Keratinocyte (primary cell): ENCODE data around the gene PFKP. TPM values are rescaled to one million over a fixed set of nuclear protein-coding genes. Genes with fewer than 3 reads are reported as not detected.

ENCODE experiments used
- DNase-seq: peaks from one replicate; pipeline ENCODE4 v3.0.0-alpha.2; 2011; ENCODE audit warnings: low read depth, missing footprints, low spot score
- FAIRE-seq: peaks from 2 replicates; lab custom pipeline; 2011; peaks lifted over from hg19 to GRCh38; lab: Jason Lieb, UNC
- H2AFZ ChIP-seq: 2 replicates; pipeline ENCODE4 v1.6.0; 2012; ENCODE audit warnings: low read length, control low read depth, inconsistent platforms; ENCODE audit not compliant: control insufficient read depth
- H3K27ac ChIP-seq: 2 replicates; pipeline ENCODE4 v1.5.1; 2011; ENCODE audit warnings: low read length; ENCODE audit not compliant: control insufficient read depth, insufficient read depth
- H3K27me3 ChIP-seq: 3 replicates; pipeline ENCODE4 v1.6.0; 2011; ENCODE audit warnings: low read length; ENCODE audit not compliant: control insufficient read depth, insufficient read depth; ENCODE audit errors: extremely low read depth
- H3K36me3 ChIP-seq, 2 experiments: 2 replicates in 1 of 2; 3 replicates in 1 of 2; pipeline ENCODE4 v1.5.1; 2011; ENCODE audit warnings: low read length in 2 of 2, mild to moderate bottlenecking in 1 of 2; ENCODE audit not compliant: control insufficient read depth in 2 of 2, insufficient read depth in 2 of 2; ENCODE audit errors: extremely low read depth in 1 of 2
- H3K4me1 ChIP-seq: 3 replicates; pipeline ENCODE4 v1.5.1; 2011; ENCODE audit warnings: low read length; ENCODE audit not compliant: control insufficient read depth, insufficient read depth; ENCODE audit errors: extremely low read depth
- H3K4me2 ChIP-seq: 3 replicates; pipeline ENCODE4 v1.6.0; 2011; ENCODE audit warnings: low read depth, low read length; ENCODE audit not compliant: control insufficient read depth, insufficient read depth; ENCODE audit errors: extremely low read depth
- H3K4me3 ChIP-seq, 3 experiments: fragments of 200-600 bp in 1 of 3; sonication (generic) in 1 of 3; 2 replicates in 2 of 3; 3 replicates in 1 of 3; pipeline ENCODE4 v1.5.1; 2011 to 2016; ENCODE audit warnings: low read length in 3 of 3, mild to moderate bottlenecking in 3 of 3, control low read depth in 2 of 3, inconsistent platforms in 1 of 3, low read depth in 1 of 3, mixed read lengths in 1 of 3, mixed run types in 1 of 3, moderate library complexity in 1 of 3; ENCODE audit not compliant: control insufficient read depth in 2 of 3, insufficient read depth in 2 of 3; ENCODE audit errors: extremely low read depth in 1 of 3
- H3K79me2 ChIP-seq: 2 replicates; pipeline ENCODE4 v1.6.0; 2012; ENCODE audit warnings: low read length; ENCODE audit not compliant: control insufficient read depth, insufficient read depth
- H3K9ac ChIP-seq: 3 replicates; pipeline ENCODE4 v1.6.0; 2011; ENCODE audit warnings: low read length; ENCODE audit not compliant: control insufficient read depth, insufficient read depth; ENCODE audit errors: extremely low read depth
- H3K9me1 ChIP-seq: 3 replicates; pipeline ENCODE4 v1.6.0; 2011; ENCODE audit warnings: low read length; ENCODE audit not compliant: control insufficient read depth, insufficient read depth; ENCODE audit errors: extremely low read depth
- H3K9me3 ChIP-seq: 2 replicates; pipeline ENCODE4 v1.5.1; 2012; ENCODE audit warnings: low read depth, low read length; ENCODE audit not compliant: control insufficient read depth
- H4K20me1 ChIP-seq: 3 replicates; pipeline ENCODE4 v1.6.0; 2011; ENCODE audit warnings: low read length; ENCODE audit not compliant: control insufficient read depth, insufficient read depth; ENCODE audit errors: extremely low read depth
- CTCF ChIP-seq, 3 experiments: IDR thresholded peaks in 1 of 3; conservative IDR thresholded peaks in 1 of 3; optimal IDR thresholded peaks in 1 of 3; 2 replicates in 2 of 3; 3 replicates in 1 of 3; pipeline versions ENCODE3 to v1.5.1; 2011; ENCODE audit warnings: low read length in 3 of 3, mild to moderate bottlenecking in 3 of 3, moderate library complexity in 2 of 3, control low read depth in 1 of 3, inconsistent platforms in 1 of 3; ENCODE audit not compliant: insufficient read depth in 2 of 3; ENCODE audit errors: extremely low read depth in 1 of 3
- EZH2 ChIP-seq: IDR thresholded peaks from one replicate; pipeline ENCODE4 v1.6.1; 2012; ENCODE audit warnings: inconsistent platforms, mild to moderate bottlenecking, low read length, moderate library complexity
- dilution Hi-C: fragments of 300-500 bp; cut with MboI; formaldehyde crosslinking; loops from one replicate; pipeline ENCODE4 v1.7.0; 2020; ENCODE audit warnings: low sequenced_read_pairs; ENCODE audit not compliant: extremely low pct_ligation_motif_present
- polyA plus RNA-seq, 5 experiments: library from polyadenylated mRNA; depleted of rRNA in 3 of 5; stranded (reverse) in 3 of 5; stranded (forward) in 1 of 5; unstranded in 1 of 5; fragments of >200 nt; gene quantifications; 1 replicate in 1 of 5; 2 replicates in 3 of 5; 3 replicates in 1 of 5; pipeline versions ENCODE4 v1.2.1 to v1.2.3, GENCODE V29; 2011 to 2012; ENCODE audit warnings: missing spikeins in 2 of 5, low read depth in 1 of 5, low replicate concordance in 1 of 5

PFKP gene
- polyA plus RNA-seq, 1 donor (not counting 4 experiments of a cell fraction or from before 2014, with no cell fraction given), result 117 TPM

GRCh38 chr10:3104251-3104918, 37.0 kb downstream of the PFKP start:
- DNase-seq (no peak), FAIRE-seq (no peak)
- Histone ChIP-seq H2AFZ (no peak overlapping the region), H3K36me3 (peaks cover 33 to 48% of the 10 kb centered on the region in 2 experiments), H3K4me3 (no peak overlapping the region), H3K4me1 (peaks cover 13% of the 10 kb centered on the region), H3K27ac (no peak overlapping the region), H4K20me1 (no peaks in the 10 kb centered on the region), H3K9me1 (no peaks in the 10 kb centered on the region), H3K9ac (no peak overlapping the region), H3K9me3 (no peaks in the 10 kb centered on the region), H3K79me2 (peaks cover 32% of the 10 kb centered on the region), H3K27me3 (no peaks in the 10 kb centered on the region), H3K4me2 (no peak overlapping the region)
- dilution Hi-C loops, result no loop called here
- TF ChIP-seq EZH2 (no peak), CTCF (optimal IDR thresholded peaks at IDR 0.05 in 1 of 3, IDR thresholded peaks at IDR 0.05 in 1 of 3, conservative IDR thresholded peaks at IDR 0.05 in 1 of 3; ENCODE audit: extremely low read depth in 1 of 3, insufficient read depth in 2 of 3, low read length in 3 of 3) (no peak)

GRCh38 chr10:3105166-3105565, 37.8 kb downstream of the PFKP start:
- FAIRE-seq, result no peak
- no peaks in the 10 kb centered on the region for H3K9me1 ChIP-seq
- peaks cover 35 to 48% of the 10 kb centered on the region in 2 experiments for H3K36me3 ChIP-seq
- TF ChIP-seq EZH2, result no peak
- peaks cover 13% of the 10 kb centered on the region for H3K4me1 ChIP-seq
- no peak overlapping the region for H3K4me3 ChIP-seq
- H2AFZ ChIP-seq, result no peak overlapping the region
- H3K27me3 ChIP-seq, result no peaks in the 10 kb centered on the region
- H3K4me2 ChIP-seq, result no peak overlapping the region
- no peaks in the 10 kb centered on the region for H3K9me3 ChIP-seq
- peaks cover 29% of the 10 kb centered on the region for H3K79me2 ChIP-seq
- H3K9ac ChIP-seq, result no peak overlapping the region
- no peak for DNase-seq
- dilution Hi-C loops, result no loop called here
- H4K20me1 ChIP-seq, result no peaks in the 10 kb centered on the region
- no peak overlapping the region for H3K27ac ChIP-seq
